K562 (cell line): ENCODE results near the gene KCTD21.

ENCODE experiments used
- ATF1 ChIP-seq, 2 experiments: fragments of 450-650 bp in 1 of 2; IDR thresholded peaks; 2 replicates each; pipeline ENCODE4 v1.6.1; 2016; ENCODE audit warnings: missing compliant biosample characterization in 1 of 2, missing genetic modification characterization in 1 of 2
- EZH2 ChIP-seq: IDR thresholded peaks from 2 replicates; pipeline ENCODE4 v1.6.1; 2012; ENCODE audit warnings: low read depth, mild to moderate bottlenecking, inconsistent platforms, low read length, borderline replicate concordance
- HMG20A ChIP-seq: fragments of 450-650 bp; formaldehyde crosslinking; conservative IDR thresholded peaks from 2 replicates; pipeline ENCODE4 v1.4.0; 2020; ENCODE audit warnings: mild to moderate bottlenecking, mixed read lengths
- NFRKB ChIP-seq: fragments of 450-650 bp; IDR thresholded peaks from 2 replicates; pipeline ENCODE4 v1.6.1; 2016; ENCODE audit warnings: low read depth
- POLR2A ChIP-seq: fragments of 450-650 bp; conservative IDR thresholded peaks from 2 replicates; pipeline ENCODE4 v1.6.1; 2016
- SETDB1 ChIP-seq: IDR thresholded peaks from one replicate; pipeline ENCODE4 v1.6.1; 2012; ENCODE audit warnings: low read length, control low read depth, inconsistent platforms
- ZBTB43 ChIP-seq: sonication (generic); formaldehyde crosslinking; IDR thresholded peaks from 2 replicates; pipeline ENCODE4 v1.8.0; 2023; ENCODE audit warnings: mild to moderate bottlenecking, missing genetic modification reagents
- ZNF830 ChIP-seq: fragments of 250-450 bp; sonication (Bioruptor Pico); IDR thresholded peaks from 2 replicates; pipeline ENCODE4 v1.5.0; 2021; ENCODE audit warnings: mild to moderate bottlenecking
- TF ChIP-seq, protein P1 (sequence below): conservative IDR thresholded peaks from 2 replicates; pipeline ENCODE4 v1.6.1; 2011; ENCODE audit warnings: low read depth, mild to moderate bottlenecking, low read length; ENCODE audit not compliant: control insufficient read depth

- no peak for TF ChIP-seq SETDB1
- TF ChIP-seq, protein P1, sequence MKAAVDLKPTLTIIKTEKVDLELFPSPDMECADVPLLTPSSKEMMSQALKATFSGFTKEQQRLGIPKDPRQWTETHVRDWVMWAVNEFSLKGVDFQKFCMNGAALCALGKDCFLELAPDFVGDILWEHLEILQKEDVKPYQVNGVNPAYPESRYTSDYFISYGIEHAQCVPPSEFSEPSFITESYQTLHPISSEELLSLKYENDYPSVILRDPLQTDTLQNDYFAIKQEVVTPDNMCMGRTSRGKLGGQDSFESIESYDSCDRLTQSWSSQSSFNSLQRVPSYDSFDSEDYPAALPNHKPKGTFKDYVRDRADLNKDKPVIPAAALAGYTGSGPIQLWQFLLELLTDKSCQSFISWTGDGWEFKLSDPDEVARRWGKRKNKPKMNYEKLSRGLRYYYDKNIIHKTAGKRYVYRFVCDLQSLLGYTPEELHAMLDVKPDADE, result no peak
- no peak for TF ChIP-seq ZBTB43 (CRISPR knock-in tag)
- no peak for TF ChIP-seq NFRKB
- TF ChIP-seq ZNF830 (CRISPR knock-in tag), result no peak
- no peak for TF ChIP-seq ATF1 (CRISPR knock-in tag; IDR thresholded peaks at IDR 0.05)
- TF ChIP-seq ATF1 (tag; IDR thresholded peaks at IDR 0.05), result no peak
- TF ChIP-seq EZH2, result no peak
- no peak for TF ChIP-seq POLR2A
- TF ChIP-seq HMG20A (CRISPR knock-in tag), result no peak
Measured at GRCh38 chr11:78237293-78238046, 49.0 kb upstream of the KCTD21 start.
